NCI-H1048 (cell line): Measurements from ENCODE around the gene FAM111A.

Experiments used
- DNase-seq: peaks from one replicate; lab custom pipeline; 2025; lab: John Stamatoyannopoulos, UW

Gene FAM111A

DNA sequence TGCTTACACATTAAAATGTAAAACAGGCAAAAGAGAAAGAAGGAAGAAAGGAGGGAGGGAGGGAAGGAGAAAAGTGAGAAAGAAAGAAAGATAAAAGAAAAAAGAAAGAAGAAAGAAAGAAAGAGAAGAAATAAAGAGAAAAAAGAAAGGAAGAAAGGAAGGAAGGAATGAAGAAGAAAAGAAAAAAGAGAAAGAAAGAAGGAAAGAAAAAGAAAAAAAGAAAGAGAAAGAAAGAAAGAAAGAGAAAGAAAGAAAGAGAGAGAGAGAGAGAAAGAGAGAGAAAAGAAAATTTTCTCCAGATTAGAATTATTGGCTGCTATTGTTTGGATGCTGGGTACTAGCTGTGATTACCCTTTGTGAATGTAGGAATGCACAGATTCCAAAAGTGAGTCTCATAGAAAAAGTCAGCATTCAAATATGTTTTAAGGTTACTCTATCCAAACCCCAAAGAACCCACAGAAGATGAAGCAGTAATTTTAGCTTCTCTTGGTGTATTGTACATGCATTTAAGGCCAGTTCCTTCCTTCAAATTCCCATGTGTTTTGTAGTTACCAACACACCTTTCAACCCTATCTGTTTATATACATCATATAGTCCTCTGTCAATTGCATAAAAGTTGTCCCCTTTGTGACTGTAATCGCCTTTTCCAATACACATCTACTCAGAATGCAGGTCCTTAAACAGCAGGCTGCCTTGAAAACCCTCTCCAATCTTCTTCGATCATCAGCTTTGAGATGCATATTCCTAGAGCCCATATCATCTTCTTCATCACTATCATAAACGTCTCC lies 789 bp upstream of the FAM111A start:
- DNase-seq, result no peak

- DNase-seq, result no peak
Measured at GRCh38 chr11:59144096-59144495, 1.4 kb downstream of the FAM111A start.

GRCh38 chr11:59144579-59145345 lies 2.1 kb downstream of the FAM111A start:
- DNase-seq, result peak; percentile 90

DNA sequence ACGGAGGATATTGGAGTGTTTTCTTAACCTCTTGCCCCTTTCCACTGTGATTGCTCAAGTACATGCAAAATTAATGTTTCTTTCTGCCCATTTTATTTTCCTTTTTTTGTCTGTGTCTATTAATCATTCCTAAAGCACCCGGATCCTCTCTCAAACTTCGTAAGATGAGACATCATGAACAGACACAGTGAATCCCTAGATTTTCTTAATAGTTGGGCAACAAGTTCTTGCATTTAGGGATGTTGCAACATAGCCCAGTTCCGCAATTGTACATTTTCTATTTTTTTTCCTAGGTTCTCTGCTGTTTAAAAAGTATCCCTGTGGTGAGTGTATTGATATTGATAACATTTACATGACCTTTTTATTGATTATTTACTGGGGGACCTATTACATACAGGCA lies 2.9 kb downstream of the FAM111A start:
- no peak for DNase-seq

DNA sequence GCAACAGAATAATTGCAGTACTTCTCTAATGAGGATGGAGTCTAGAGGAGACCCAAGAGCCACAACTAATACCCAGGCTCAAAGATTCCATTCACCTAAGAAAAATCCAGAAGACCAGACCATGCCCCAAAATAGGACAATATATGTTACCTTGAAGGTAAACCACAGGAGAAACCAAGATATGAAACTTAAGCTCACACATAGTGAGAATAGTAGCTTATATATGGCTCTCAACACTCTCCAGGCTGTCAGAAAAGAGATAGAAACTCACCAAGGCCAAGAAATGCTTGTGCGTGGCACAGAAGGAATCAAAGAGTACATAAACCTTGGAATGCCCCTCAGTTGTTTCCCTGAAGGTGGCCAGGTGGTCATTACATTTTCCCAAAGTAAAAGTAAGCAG lies 9.1 kb downstream of the FAM111A start:
- DNase-seq, result no peak

- DNase-seq, result no peak
Measured at GRCh38 chr11:59152312-59152951, 9.8 kb downstream of the FAM111A start.

GRCh38 chr11:59154610-59155009 lies 12.0 kb downstream of the FAM111A start:
- no peak for DNase-seq

DNA sequence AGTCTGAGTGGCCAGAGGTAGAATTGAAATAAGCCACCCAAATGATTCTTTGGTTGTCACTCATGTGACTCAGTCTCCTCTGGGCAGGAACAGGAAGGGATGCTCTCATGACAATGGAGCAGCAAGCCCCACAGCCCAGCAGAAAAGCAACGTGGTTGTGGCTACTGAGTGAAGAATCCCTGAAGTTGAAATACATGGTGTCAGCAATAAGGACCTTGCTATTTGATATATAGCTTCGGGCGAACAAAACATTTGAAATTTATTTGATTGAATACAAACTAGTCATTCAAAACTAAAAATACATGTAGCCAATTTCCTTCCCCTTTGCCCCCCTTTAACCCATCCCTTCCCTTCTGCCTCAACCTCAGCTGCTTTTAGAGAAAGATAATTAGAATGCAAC lies 14.8 kb downstream of the FAM111A start:
- DNase-seq, result no peak

- DNase-seq, result no peak
Measured at GRCh38 chr11:59158206-59159068, 15.8 kb downstream of the FAM111A start.

GRCh38 chr11:59164028-59164427 lies 21.4 kb downstream of the FAM111A start:
- DNase-seq, result no peak

GRCh38 chr11:59171508-59172322 lies 29.1 kb downstream of the FAM111A start, which contains the start of gene DTX4:
Gene DTX4, plus strand, starts transcription at chr11:59172132. Its CDS starts 464 bp downstream, at chr11:59172596.
- peak; percentile 89 for DNase-seq

DNA sequence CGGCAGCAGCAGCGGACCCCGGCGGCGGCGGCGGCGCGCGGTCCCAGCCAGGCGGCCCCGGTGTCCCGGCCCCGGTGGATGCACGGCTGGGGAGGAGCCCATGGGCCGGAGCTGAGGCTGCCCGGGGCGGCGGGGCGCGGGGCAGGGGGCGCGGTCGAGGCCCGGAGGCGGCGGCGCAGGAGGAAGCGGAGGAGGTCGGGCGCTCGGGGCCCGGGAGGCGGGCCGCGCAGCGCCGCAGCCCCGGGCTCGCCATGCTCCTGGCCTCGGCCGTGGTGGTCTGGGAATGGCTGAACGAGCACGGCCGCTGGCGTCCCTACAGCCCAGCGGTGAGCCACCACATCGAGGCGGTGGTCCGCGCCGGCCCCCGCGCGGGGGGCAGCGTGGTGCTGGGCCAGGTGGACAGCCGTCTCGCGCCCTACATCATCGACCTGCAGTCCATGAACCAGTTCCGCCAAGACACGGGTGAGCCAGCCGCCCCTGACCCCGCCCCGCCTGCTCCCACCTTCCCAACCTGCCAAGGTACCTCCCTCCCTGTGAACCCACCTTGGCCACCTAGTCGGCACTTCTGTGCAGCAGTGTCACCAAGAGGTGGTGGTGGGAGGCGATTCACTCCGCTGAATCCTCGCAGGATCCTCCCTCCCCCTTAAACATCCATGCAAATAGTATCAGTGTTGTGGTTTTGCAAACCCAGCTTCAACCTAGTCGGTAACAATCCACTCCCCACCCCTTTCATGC lies 29.9 kb downstream of the FAM111A start:
- no peak for DNase-seq

- DNase-seq, result no peak
Measured at GRCh38 chr11:59173080-59173963, 30.7 kb downstream of the FAM111A start.

GRCh38 chr11:59173964-59174663 lies 31.5 kb downstream of the FAM111A start:
- no peak for DNase-seq

GRCh38 chr11:59174664-59175033 lies 32.0 kb downstream of the FAM111A start:
- DNase-seq, result no peak

DNA sequence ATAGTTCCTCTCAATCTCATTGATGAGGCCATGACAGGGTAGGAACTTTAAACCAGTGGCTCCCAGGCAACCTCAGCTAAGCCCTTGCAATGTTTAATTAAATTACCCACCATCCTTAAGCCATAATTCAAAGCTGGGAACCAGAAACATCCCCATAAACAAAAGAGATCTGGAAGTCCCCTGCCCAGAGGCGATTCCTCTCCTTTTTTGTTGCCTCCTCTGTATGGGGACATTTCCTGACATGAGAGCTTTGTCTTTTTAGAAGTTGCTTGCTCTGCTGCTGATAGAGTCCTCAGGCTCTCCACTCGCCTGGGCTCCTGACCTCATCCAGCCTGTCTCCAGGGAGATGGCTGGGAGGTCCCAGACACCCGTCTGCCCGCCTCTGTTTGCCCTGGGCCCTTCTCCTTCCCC lies 32.4 kb downstream of the FAM111A start:
- DNase-seq, result no peak

DNA sequence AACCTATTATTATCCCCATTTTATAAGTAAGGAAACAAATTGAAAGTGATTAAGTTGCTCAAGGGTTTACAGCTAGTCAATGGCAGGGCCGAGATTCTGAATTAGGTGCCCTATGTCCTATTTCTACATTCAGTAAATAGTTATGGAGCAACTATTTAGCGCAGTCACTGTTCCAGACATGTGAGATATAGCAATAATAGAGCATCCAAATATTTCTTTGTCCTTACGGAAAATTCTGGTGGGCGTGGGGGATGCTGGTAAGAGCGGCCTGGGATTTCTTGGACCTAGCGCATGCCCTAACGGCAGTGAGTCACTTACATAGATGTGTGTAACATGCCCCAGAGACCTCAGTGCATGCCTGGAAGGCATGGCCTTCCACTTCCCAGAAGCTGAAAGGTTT lies 33.7 kb downstream of the FAM111A start:
- no peak for DNase-seq

DNA sequence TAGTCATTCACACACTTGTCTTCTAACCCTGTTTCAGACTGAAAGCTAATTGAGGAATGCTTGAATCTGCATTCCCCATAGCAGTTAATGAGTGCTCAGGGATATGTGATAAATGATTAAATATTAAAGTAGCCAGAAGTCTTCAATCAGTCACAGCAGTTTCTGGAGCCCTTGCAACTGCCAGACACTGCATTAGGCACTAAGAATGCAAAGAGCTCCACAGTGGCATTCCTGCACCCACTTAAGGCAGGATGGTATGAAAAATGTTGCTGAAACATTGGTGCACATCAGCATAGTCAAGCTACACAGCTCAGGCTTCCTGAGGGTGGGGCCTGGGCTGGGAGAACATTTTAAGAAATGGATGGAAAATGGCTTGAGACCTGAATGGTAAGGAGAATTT lies 35.7 kb downstream of the FAM111A start:
- DNase-seq, result no peak

DNA sequence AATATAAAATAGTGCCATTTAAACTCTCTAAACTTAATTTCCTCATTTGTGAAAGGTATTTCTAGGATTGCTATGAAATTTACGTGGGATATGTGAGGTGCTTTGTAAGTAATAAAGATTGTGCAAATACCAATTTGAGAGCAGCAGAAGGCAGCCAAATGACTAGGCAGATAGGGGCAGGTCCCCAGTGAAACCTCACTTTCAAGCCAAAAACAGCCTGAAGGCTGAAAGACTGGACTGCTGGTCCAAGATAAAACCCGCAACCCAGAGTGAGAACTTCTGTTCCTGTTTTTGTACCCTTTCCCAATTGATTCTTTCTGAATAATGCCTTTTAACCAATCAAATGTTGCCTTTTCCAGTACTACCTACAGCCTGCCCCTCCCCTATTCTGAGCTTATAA lies 36.5 kb downstream of the FAM111A start:
- DNase-seq, result no peak
